Measurements from ENCODE around the gene GOLPH3.

The GOLPH3 gene

GRCh38 chr5:32207355-32207634, 33.2 kb upstream of the GOLPH3 start:
- Histone ChIP-seq H3K27ac (ENCODE audit: insufficient read depth in 1 of 2, low read depth in 1 of 2, low read length in 2 of 2, poor library complexity in 1 of 2, severe bottlenecking in 2 of 2) (no peak overlapping the region), H3K36me3 (ENCODE audit: control insufficient read depth in 4 of 4, insufficient read depth in 4 of 4, low read length in 3 of 4) (no peaks in the 10 kb centered on the region), H3K27me3 (replicated peaks in 2 of 5; ENCODE audit: control insufficient read depth in 4 of 5, insufficient read depth in 5 of 5, low read length in 4 of 5) (no peaks in the 10 kb centered on the region), H3K4me1 (ENCODE audit: control extremely low read depth in 1 of 4, control insufficient read depth in 4 of 4, insufficient read depth in 4 of 4, low read length in 3 of 4) (peaks cover 11 to 42% (median 31%) of the 10 kb centered on the region in 4 experiments), H3K4me3 (ENCODE audit: control insufficient read depth in 1 of 7, extremely low read depth in 1 of 7, insufficient read depth in 4 of 7, low read depth in 2 of 7, low read length in 6 of 7) (no peak overlapping the region), H3K9me3 (ENCODE audit: control extremely low read depth in 1 of 5, control insufficient read depth in 4 of 5, insufficient read depth in 2 of 5, low read depth in 1 of 5, low read length in 4 of 5) (no peaks in the 10 kb centered on the region)
- peak in 1 of 3 donors; percentile 40 for DNase-seq
- ChIA-PET CTCF (interaction anchor here (0.7 to 1.6 kb wide), 2 partner anchors 9 to 17 kb away, joined by 4 to 7 read pairs; no protein-coding TSS in a partner anchor), POLR2A (interaction anchor here (0.6 kb wide), 1 partner anchor 14 kb away, joined by 4 read pairs; no protein-coding TSS in a partner anchor)
- WGBS (ENCODE audit: insufficient coverage): 90% methylated on average over 2 of the region's 4 CpGs

DNA sequence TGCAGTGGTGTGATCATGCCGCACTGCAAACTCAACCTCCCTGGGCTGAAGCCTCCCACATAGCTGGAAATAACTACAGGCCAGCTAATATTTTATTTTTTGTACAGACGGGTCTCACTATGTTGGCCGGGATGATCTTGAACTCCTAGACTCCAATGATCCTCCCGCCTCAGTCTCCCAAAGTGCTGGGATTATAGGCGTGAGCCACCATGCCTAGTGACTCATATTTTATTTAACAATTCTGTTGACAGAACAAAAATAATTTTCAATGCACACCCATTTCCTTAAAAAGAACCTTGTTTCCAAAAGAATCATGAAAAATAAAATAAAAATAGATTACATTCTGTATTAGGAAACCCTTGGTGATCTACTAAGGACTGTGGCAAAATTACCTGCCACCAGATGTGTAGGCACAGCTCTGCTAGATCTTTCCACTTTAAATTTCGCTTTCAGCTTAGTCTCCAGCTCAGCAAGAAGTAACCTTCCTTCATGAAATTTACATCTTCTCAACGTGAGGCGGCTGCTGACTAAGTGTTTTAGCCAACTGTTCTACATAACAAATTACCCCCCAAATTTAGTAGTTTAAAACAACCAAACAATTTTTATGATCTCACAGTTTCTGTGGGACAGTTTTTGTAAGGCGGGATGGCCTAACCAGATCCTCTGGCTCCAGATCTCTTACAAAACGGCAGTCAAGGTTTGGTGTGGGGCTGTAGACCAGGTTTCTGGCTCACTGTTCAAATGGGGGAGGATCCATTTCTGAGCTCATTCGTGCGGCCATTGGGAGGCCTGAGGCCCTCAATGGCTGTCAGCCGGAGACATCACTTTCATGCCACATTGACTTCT, 32.6 kb upstream of the GOLPH3 start:
- H3K36me3 ChIP-seq (ENCODE audit: control insufficient read depth in 4 of 4, insufficient read depth in 4 of 4, low read length in 3 of 4): no peaks in the 10 kb centered on the region
- 91% methylated on average over 8 of the region's 13 CpGs for WGBS (ENCODE audit: insufficient coverage)
- no peak overlapping the region for H3K4me3 ChIP-seq (ENCODE audit: control insufficient read depth in 1 of 7, extremely low read depth in 1 of 7, insufficient read depth in 4 of 7, low read depth in 2 of 7, low read length in 6 of 7)
- peaks cover 11 to 43% (median 31%) of the 10 kb centered on the region in 4 experiments for H3K4me1 ChIP-seq (ENCODE audit: control extremely low read depth in 1 of 4, control insufficient read depth in 4 of 4, insufficient read depth in 4 of 4, low read length in 3 of 4)
- POLR2A ChIA-PET: interaction anchor here (0.6 kb wide), 2 partner anchors 13 to 41 kb away, joined by 3 to 4 read pairs; no protein-coding TSS in a partner anchor
- peak in 1 of 3 donors; percentile 43 for DNase-seq
- CTCF ChIA-PET: interaction anchor here (0.6 to 1.6 kb wide), 7 partner anchors 9 to 123 kb away, joined by 3 to 7 read pairs (median 3); no protein-coding TSS in a partner anchor
- H3K27me3 ChIP-seq (replicated peaks in 2 of 5; ENCODE audit: control insufficient read depth in 4 of 5, insufficient read depth in 5 of 5, low read length in 4 of 5): no peaks in the 10 kb centered on the region
- H3K9me3 ChIP-seq (ENCODE audit: control extremely low read depth in 1 of 5, control insufficient read depth in 4 of 5, insufficient read depth in 2 of 5, low read depth in 1 of 5, low read length in 4 of 5): no peaks in the 10 kb centered on the region
- no peak overlapping the region for H3K27ac ChIP-seq (ENCODE audit: insufficient read depth in 1 of 2, low read depth in 1 of 2, low read length in 2 of 2, poor library complexity in 1 of 2, severe bottlenecking in 2 of 2)

DNA sequence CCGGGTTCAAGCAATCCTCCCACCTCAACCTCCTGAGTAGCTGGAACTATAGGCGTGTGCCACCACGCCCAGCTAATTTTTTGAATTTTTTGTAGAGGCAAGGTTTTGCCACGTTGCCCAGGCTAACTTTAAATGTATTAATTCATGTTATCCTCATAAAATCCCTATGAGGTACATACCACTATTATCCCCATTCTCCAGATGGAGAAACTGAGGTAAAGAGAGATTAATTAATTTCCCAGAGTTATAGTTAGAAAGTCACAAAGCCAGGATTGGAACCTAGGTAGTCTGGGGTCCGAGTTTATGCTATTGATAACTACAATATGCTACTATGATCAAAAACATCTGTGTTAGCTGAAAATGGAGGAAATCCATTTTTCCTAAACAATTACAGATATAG, 31.9 kb upstream of the GOLPH3 start:
- Histone ChIP-seq H3K36me3 (ENCODE audit: control insufficient read depth in 4 of 4, insufficient read depth in 4 of 4, low read length in 3 of 4) (no peaks in the 10 kb centered on the region), H3K27me3 (replicated peaks in 2 of 5; ENCODE audit: control insufficient read depth in 4 of 5, insufficient read depth in 5 of 5, low read length in 4 of 5) (no peaks in the 10 kb centered on the region), H3K9me3 (ENCODE audit: control extremely low read depth in 1 of 5, control insufficient read depth in 4 of 5, insufficient read depth in 2 of 5, low read depth in 1 of 5, low read length in 4 of 5) (no peaks in the 10 kb centered on the region), H3K4me3 (ENCODE audit: control insufficient read depth in 1 of 7, extremely low read depth in 1 of 7, insufficient read depth in 4 of 7, low read depth in 2 of 7, low read length in 6 of 7) (no peak overlapping the region), H3K4me1 (ENCODE audit: control extremely low read depth in 1 of 4, control insufficient read depth in 4 of 4, insufficient read depth in 4 of 4, low read length in 3 of 4) (peaks cover 8 to 46% (median 33%) of the 10 kb centered on the region in 4 experiments), H3K27ac (ENCODE audit: insufficient read depth in 1 of 2, low read depth in 1 of 2, low read length in 2 of 2, poor library complexity in 1 of 2, severe bottlenecking in 2 of 2) (no peak overlapping the region)
- POLR2A ChIA-PET: interaction anchor here (0.6 kb wide), 1 partner anchor 41 kb away, joined by 3 read pairs; no protein-coding TSS in a partner anchor
- DNase-seq: no peak
- CTCF ChIA-PET: interaction anchor here (0.6 to 1.6 kb wide), 5 partner anchors 8 to 124 kb away, joined by 3 to 7 read pairs (median 3); no protein-coding TSS in a partner anchor
- WGBS (ENCODE audit: insufficient coverage): no CpG with 5 or more reads among the region's 5 CpGs

- CTCF ChIA-PET: interaction anchor here (1.5 kb wide), 2 partner anchors 28 to 30 kb away, joined by 4 to 8 read pairs; partner anchors contain the start of gene GOLPH3
- peak in 1 of 3 donors; percentile 50 for DNase-seq
- Histone ChIP-seq H3K27me3 (replicated peaks in 2 of 5; ENCODE audit: control insufficient read depth in 4 of 5, insufficient read depth in 5 of 5, low read length in 4 of 5) (no peaks in the 10 kb centered on the region), H3K4me3 (ENCODE audit: control insufficient read depth in 1 of 7, extremely low read depth in 1 of 7, insufficient read depth in 4 of 7, low read depth in 2 of 7, low read length in 6 of 7) (no peak overlapping the region), H3K9me3 (ENCODE audit: control extremely low read depth in 1 of 5, control insufficient read depth in 4 of 5, insufficient read depth in 2 of 5, low read depth in 1 of 5, low read length in 4 of 5) (no peaks in the 10 kb centered on the region), H3K36me3 (ENCODE audit: control insufficient read depth in 4 of 4, insufficient read depth in 4 of 4, low read length in 3 of 4) (no peaks in the 10 kb centered on the region), H3K4me1 (ENCODE audit: control extremely low read depth in 1 of 4, control insufficient read depth in 4 of 4, insufficient read depth in 4 of 4, low read length in 3 of 4) (peaks cover 0 to 50% (median 29%) of the 10 kb centered on the region in 4 experiments), H3K27ac (ENCODE audit: insufficient read depth in 1 of 2, low read depth in 1 of 2, low read length in 2 of 2, poor library complexity in 1 of 2, severe bottlenecking in 2 of 2) (no peak overlapping the region)
- WGBS (ENCODE audit: insufficient coverage): no CpG with 5 or more reads among the region's 2 CpGs
- POLR2A ChIA-PET: interaction anchor here (0.7 kb wide), 1 partner anchor 8 kb away, joined by 4 read pairs; no protein-coding TSS in a partner anchor
Observed at GRCh38 chr5:32202394-32202793, 28.3 kb upstream of the GOLPH3 start.

GRCh38 chr5:32201122-32201753, 27.1 kb upstream of the GOLPH3 start:
- peak in 2 of 3 donors; percentile 51 to 53 for DNase-seq
- Histone ChIP-seq H3K4me1 (ENCODE audit: control extremely low read depth in 1 of 4, control insufficient read depth in 4 of 4, insufficient read depth in 4 of 4, low read length in 3 of 4) (peaks cover 0 to 41% (median 21%) of the 10 kb centered on the region in 4 experiments), H3K4me3 (ENCODE audit: control insufficient read depth in 1 of 7, extremely low read depth in 1 of 7, insufficient read depth in 4 of 7, low read depth in 2 of 7, low read length in 6 of 7) (no peak overlapping the region), H3K9me3 (ENCODE audit: control extremely low read depth in 1 of 5, control insufficient read depth in 4 of 5, insufficient read depth in 2 of 5, low read depth in 1 of 5, low read length in 4 of 5) (no peaks in the 10 kb centered on the region), H3K36me3 (ENCODE audit: control insufficient read depth in 4 of 4, insufficient read depth in 4 of 4, low read length in 3 of 4) (no peaks in the 10 kb centered on the region), H3K27me3 (replicated peaks in 2 of 5; ENCODE audit: control insufficient read depth in 4 of 5, insufficient read depth in 5 of 5, low read length in 4 of 5) (no peaks in the 10 kb centered on the region), H3K27ac (ENCODE audit: insufficient read depth in 1 of 2, low read depth in 1 of 2, low read length in 2 of 2, poor library complexity in 1 of 2, severe bottlenecking in 2 of 2) (no peak overlapping the region)
- ChIA-PET POLR2A (no interaction called here), CTCF (interaction anchor here (1.5 kb wide), 1 partner anchor 27 kb away, joined by 4 read pairs; the partner anchor contains the start of gene GOLPH3)
- WGBS (ENCODE audit: insufficient coverage): 0% methylated on average over 1 of the region's 3 CpGs

- Histone ChIP-seq H3K36me3 (ENCODE audit: control insufficient read depth in 4 of 4, insufficient read depth in 4 of 4, low read length in 3 of 4) (no peaks in the 10 kb centered on the region), H3K27ac (ENCODE audit: insufficient read depth in 1 of 2, low read depth in 1 of 2, low read length in 2 of 2, poor library complexity in 1 of 2, severe bottlenecking in 2 of 2) (no peak overlapping the region), H3K27me3 (replicated peaks in 2 of 5; ENCODE audit: control insufficient read depth in 4 of 5, insufficient read depth in 5 of 5, low read length in 4 of 5) (no peaks in the 10 kb centered on the region), H3K9me3 (ENCODE audit: control extremely low read depth in 1 of 5, control insufficient read depth in 4 of 5, insufficient read depth in 2 of 5, low read depth in 1 of 5, low read length in 4 of 5) (no peaks in the 10 kb centered on the region), H3K4me1 (ENCODE audit: control extremely low read depth in 1 of 4, control insufficient read depth in 4 of 4, insufficient read depth in 4 of 4, low read length in 3 of 4) (peaks cover 0 to 57% (median 34%) of the 10 kb centered on the region in 4 experiments), H3K4me3 (ENCODE audit: control insufficient read depth in 1 of 7, extremely low read depth in 1 of 7, insufficient read depth in 4 of 7, low read depth in 2 of 7, low read length in 6 of 7) (no peak overlapping the region)
- ChIA-PET POLR2A (no interaction called here), CTCF (interaction anchor here (1.0 kb wide), 1 partner anchor 16 kb away, joined by 3 read pairs; no protein-coding TSS in a partner anchor)
- 95% methylated on average over 6 of the region's 6 CpGs for WGBS (ENCODE audit: insufficient coverage)
- DNase-seq: no peak
Observed at GRCh38 chr5:32197032-32197431, 22.9 kb upstream of the GOLPH3 start.
